ENCODE measurements around the gene MTHFD2.
"Not testable (repeated sequence)": the region's sequence is repeated elsewhere in the genome, so short reads cannot be mapped to it uniquely, and the experiment has no call there.

MTHFD2 gene

DNA sequence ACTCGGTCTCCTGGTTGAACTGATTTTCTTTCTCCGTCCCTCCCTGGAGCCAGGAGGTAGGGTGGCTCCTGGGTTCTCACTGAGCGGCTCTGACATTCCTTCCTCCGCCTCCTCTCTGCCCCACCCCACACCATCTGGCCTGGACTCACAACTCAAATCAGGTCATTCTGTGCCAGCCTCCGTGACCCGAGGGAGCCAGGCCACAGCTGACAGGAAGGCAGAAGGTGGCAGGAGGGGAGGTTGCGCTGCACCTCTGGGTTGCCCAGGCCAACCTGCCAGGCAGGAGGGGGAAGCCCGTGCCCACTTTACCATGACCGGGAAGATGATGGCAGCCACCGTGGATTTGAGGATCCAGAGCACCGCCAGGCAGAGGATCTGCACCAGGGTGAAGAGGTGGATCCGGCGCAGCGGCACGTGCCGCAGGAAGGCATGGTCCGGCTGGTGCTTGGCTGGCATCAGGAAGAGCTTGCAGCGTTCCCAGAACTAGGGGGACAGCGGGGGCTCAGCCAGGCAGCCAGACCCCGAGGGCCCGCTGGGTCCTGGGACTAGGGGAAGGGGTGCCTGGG lies 28.3 kb downstream of the MTHFD2 start:
- Histone ChIP-seq H3K4me1 (peaks cover 12 to 46% (median 25%) of the 10 kb centered on the region in 10 experiments; a peak in 18 of 20 replicates), H4K20me1 (peaks cover 0 to 20% (median 0%) of the 10 kb centered on the region in 11 experiments; a peak in 7 of 22 replicates), H3K4me3 (no peak overlapping the region), H3K36me3 (peaks cover 0 to 16% (median 6%) of the 10 kb centered on the region in 11 experiments; a peak in 15 of 22 replicates), H3K27ac (no peak overlapping the region), H3K9ac (no peak overlapping the region), H3K27me3 (no peaks in the 10 kb centered on the region), H3K4me2 (peak overlapping the region in 5 of 11 experiments; percentile 1 to 30 (median 13); a peak in 5 of 22 replicates), H3K9me3 (replicated peaks in 1 of 11) (no peaks in the 10 kb centered on the region)
- no peak for TF ChIP-seq Cebpa-rat (IDR thresholded peaks at IDR 0.05)

DNA sequence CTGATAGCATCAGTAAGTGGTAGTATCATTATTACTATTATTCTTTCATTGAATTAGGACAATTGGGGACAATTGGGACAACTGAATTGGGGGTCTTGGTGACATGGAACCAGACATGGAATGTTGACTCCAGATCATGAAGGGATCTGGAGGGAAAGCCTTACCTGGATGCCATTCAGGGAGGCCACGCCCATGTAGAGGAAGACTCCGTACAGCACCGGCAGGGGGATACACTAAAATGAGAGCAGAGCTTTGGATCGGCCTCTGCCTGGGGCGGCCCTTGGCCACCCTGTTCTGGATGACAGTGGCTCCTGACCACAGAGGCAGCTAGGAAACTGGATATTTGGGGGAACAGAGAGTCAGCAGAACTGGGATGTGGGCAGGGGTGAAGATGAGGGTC lies 29.2 kb downstream of the MTHFD2 start:
- H3K27ac ChIP-seq = no peak overlapping the region
- no peak overlapping the region for H3K4me3 ChIP-seq
- no peak overlapping the region for H3K9ac ChIP-seq
- peaks cover 12 to 37% (median 20%) of the 10 kb centered on the region in 10 experiments; a peak in 18 of 20 replicates for H3K4me1 ChIP-seq
- no peak for TF ChIP-seq Cebpa-rat (IDR thresholded peaks at IDR 0.05)
- peaks cover 0 to 10% (median 0%) of the 10 kb centered on the region in 11 experiments; a peak in 7 of 22 replicates for H4K20me1 ChIP-seq
- peaks cover 0 to 7% (median 0%) of the 10 kb centered on the region in 11 experiments; a peak in 1 of 22 replicates for H3K36me3 ChIP-seq
- no peak overlapping the region for H3K4me2 ChIP-seq
- H3K27me3 ChIP-seq = no peaks in the 10 kb centered on the region
- H3K9me3 ChIP-seq (replicated peaks in 1 of 11) = no peaks in the 10 kb centered on the region

DNA sequence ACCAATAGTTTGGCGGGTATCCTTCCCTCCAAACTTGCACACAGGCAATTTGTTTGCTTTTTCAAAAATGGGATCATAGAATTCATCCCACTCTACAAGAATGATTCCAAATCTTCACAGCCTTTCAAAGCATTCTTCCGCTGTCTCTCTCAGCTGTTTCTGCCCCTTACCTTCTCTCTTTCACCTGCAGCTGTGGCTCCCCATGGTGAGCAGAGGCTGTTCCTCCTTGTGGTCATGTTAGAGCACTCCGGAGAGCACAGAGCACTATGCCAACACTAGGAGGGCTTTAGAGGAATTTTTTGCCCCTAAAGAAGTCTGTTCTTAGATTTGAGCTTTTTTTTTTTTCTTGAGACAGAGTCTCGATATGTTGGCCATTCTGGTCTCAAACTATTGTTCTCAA lies 30.4 kb downstream of the MTHFD2 start:
- TF ChIP-seq Cebpa-rat (IDR thresholded peaks at IDR 0.05) = no peak
- H3K27ac ChIP-seq = no peak overlapping the region
- H3K4me3 ChIP-seq = no peak overlapping the region
- H3K4me1 ChIP-seq = peaks cover 12 to 26% (median 15%) of the 10 kb centered on the region in 10 experiments; a peak in 18 of 20 replicates
- H3K4me2 ChIP-seq = no peak overlapping the region
- H4K20me1 ChIP-seq = peaks cover 0 to 7% (median 0%) of the 10 kb centered on the region in 11 experiments; a peak in 5 of 22 replicates
- H3K9ac ChIP-seq = no peak overlapping the region
- 0 out of 22 replicates have a peak, but pooled peaks cover 0 to 6% (median 0%) of the 10 kb centered on the region in 11 experiments for H3K36me3 ChIP-seq
- H3K27me3 ChIP-seq = no peaks in the 10 kb centered on the region
- no peaks in the 10 kb centered on the region for H3K9me3 ChIP-seq (replicated peaks in 1 of 11)

DNA sequence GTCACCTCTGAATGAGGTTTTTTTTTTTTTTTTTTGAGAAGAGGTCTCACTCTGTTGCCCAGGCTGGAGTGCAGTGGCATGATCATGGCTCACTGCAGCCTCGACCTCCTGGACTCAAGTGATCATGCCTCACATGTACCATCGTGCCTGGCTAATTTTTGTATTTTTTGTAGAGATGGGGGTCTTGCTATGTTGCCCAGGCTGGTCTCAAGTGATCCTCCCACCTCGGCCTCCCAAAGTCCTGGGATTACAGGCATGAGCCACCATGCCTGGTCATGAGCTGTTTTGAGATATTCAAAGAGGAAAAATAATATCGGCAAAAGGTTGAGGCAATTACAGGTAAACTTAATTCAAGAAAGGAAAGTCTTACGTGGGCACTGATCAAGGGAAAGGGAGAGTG lies 31.4 kb downstream of the MTHFD2 start:
- not testable (repeated sequence) for H3K4me2 ChIP-seq; H4K20me1 ChIP-seq; H3K36me3 ChIP-seq; H3K4me3 ChIP-seq; H3K9ac ChIP-seq; H3K27me3 ChIP-seq; H3K9me3 ChIP-seq (replicated peaks in 1 of 11); H3K27ac ChIP-seq
- peaks cover 3 to 16% (median 13%) of the 10 kb centered on the region in 10 experiments; a peak in 16 of 20 replicates for H3K4me1 ChIP-seq

DNA sequence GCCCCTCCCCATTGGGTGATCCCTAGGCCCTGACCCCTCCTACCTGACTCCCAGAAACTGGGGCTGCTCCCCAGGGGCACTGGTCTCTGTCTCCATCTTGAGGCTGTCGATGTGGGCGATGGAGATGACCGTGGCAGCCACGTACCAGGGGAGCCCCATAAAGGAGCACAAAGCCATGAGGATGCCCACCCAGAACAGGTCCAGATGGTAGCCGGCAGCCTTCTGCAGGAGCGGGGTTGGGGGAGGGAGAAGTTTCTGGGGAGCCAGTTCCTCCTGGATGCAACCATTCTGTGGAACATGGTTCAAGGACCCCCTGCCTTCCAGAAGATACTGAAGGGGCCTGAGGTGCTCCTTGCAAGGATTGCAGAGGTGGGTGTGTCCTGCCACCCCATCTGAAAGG lies 34.0 kb downstream of the MTHFD2 start:
- no peaks in the 10 kb centered on the region for H3K9me3 ChIP-seq (replicated peaks in 1 of 11)
- H3K4me2 ChIP-seq = no peak overlapping the region
- H3K9ac ChIP-seq = no peak overlapping the region
- H4K20me1 ChIP-seq = no peaks in the 10 kb centered on the region; a peak in 2 of 22 replicates
- no peaks in the 10 kb centered on the region for H3K36me3 ChIP-seq
- no peak overlapping the region for H3K4me3 ChIP-seq
- H3K27me3 ChIP-seq = no peaks in the 10 kb centered on the region
- TF ChIP-seq Cebpa-rat (IDR thresholded peaks at IDR 0.05) = no peak
- H3K4me1 ChIP-seq = no peaks in the 10 kb centered on the region
- H3K27ac ChIP-seq = no peak overlapping the region

DNA sequence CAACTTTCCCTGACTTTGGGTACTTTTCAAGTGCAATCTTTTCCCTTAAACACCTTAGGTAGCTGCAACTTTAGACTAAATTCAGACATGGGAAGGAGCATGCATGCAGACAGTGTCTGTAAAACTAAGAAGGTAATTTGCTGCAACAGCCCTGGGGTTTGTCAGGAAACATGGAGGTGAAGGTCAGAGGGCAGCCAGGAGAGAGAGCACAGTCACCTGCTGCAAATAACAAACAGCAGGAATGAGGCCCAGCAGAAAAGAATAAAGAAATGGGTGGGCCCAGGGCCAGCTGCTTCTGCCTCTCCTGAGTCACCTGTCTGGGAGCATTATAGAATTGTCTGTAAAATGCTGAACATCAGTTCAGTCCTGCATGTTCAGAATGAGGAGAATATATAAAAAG lies 35.2 kb downstream of the MTHFD2 start:
- no peak for TF ChIP-seq Cebpa-rat (IDR thresholded peaks at IDR 0.05)
- H3K27me3 ChIP-seq = no peaks in the 10 kb centered on the region
- peaks cover 0 to 5% (median 0%) of the 10 kb centered on the region in 10 experiments; a peak in 4 of 20 replicates for H3K4me1 ChIP-seq
- H3K36me3 ChIP-seq = no peaks in the 10 kb centered on the region
- H3K4me3 ChIP-seq = no peak overlapping the region
- no peak overlapping the region for H3K9ac ChIP-seq
- H4K20me1 ChIP-seq = no peaks in the 10 kb centered on the region
- no peaks in the 10 kb centered on the region for H3K9me3 ChIP-seq (replicated peaks in 1 of 11)
- H3K4me2 ChIP-seq = no peak overlapping the region
- no peak overlapping the region for H3K27ac ChIP-seq

DNA sequence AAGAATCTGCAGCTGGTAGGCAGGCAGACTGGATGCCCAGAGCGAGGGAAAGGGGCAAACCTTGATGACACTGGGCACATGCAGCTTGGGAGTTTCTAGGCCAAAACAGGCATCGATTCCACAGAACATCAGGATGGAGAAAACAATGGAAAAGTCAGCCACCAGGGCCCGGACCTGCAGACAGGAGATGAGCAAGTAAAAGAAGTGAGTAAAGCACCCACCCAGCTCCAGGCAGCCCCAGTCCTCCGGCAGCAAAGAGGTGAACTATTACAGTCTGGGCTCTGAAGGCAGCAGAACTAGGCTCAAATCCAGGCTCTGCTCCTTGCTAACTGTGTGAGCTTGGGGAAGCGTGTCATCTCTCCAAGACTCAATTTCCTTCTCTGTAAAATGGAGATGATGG lies 36.6 kb downstream of the MTHFD2 start:
- no peak for TF ChIP-seq Cebpa-rat (IDR thresholded peaks at IDR 0.05)
- Histone ChIP-seq H3K27ac (no peak overlapping the region), H3K9me3 (replicated peaks in 1 of 11) (peaks cover 0 to 6% (median 0%) of the 10 kb centered on the region in 11 experiments; a peak in 2 of 22 replicates), H3K4me3 (no peak overlapping the region), H4K20me1 (no peaks in the 10 kb centered on the region), H3K4me1 (peaks cover 0 to 17% (median 0%) of the 10 kb centered on the region in 10 experiments; a peak in 8 of 20 replicates), H3K36me3 (no peaks in the 10 kb centered on the region), H3K9ac (no peak overlapping the region), H3K27me3 (no peaks in the 10 kb centered on the region), H3K4me2 (no peak overlapping the region)

DNA sequence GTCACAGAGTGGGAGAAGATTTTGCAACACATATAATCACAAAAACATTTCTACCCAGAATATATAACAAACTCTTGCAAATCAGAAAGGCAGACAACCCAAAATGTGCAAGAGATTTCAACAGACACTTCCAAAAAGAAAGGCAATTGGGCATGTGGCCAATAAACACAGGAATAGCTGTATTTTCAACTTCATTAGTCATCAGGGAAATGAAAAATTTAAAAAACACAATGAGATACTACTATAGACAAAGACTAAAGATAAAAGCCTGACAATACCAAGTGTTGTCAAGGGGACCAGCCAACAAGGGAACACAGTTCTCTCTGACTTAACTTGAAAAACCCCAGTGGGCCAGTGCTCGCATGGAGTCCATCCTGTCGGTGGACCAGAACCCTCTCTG lies 40.5 kb downstream of the MTHFD2 start:
- H3K27ac ChIP-seq = 0 out of 22 replicates have a peak overlapping the region, but pooled peaks of 1 of the 11 experiments have one; percentile 17
- H3K36me3 ChIP-seq = no peaks in the 10 kb centered on the region
- peaks cover 0 to 6% (median 0%) of the 10 kb centered on the region in 11 experiments; a peak in 2 of 22 replicates for H3K9me3 ChIP-seq (replicated peaks in 1 of 11)
- H4K20me1 ChIP-seq = no peaks in the 10 kb centered on the region
- H3K27me3 ChIP-seq = no peaks in the 10 kb centered on the region
- no peak for TF ChIP-seq Cebpa-rat (IDR thresholded peaks at IDR 0.05)
- peaks cover 0 to 25% (median 0%) of the 10 kb centered on the region in 10 experiments; a peak in 8 of 20 replicates for H3K4me1 ChIP-seq
- H3K4me2 ChIP-seq = peak overlapping the region in 5 of 11 experiments; percentile 2 to 15 (median 7); a peak in 7 of 22 replicates
- no peak overlapping the region for H3K9ac ChIP-seq
- no peak overlapping the region for H3K4me3 ChIP-seq

DNA sequence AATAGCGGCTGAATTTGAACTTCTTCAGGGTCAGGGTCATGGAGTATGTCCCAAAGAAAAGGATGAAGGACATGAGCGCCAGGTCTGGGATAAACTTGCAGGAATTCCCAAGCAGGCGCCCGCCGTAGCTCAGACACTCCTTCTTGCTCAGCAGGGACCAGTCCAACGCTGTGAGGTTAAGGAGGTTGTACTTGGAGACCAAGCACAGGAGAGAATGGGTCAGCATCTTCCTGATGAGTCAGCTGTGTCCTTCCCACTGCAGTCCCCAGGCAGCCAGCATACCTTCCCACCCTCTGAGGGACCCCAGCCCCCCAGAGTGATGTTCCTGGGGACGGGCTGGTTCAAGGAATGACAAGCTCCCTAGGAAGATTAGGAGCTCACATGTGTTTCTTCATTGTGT lies 40.9 kb downstream of the MTHFD2 start:
- H3K4me1 ChIP-seq = peaks cover 0 to 25% (median 0%) of the 10 kb centered on the region in 10 experiments; a peak in 8 of 20 replicates
- no peak overlapping the region for H3K9ac ChIP-seq
- H3K27ac ChIP-seq = no peak overlapping the region
- no peak overlapping the region for H3K4me3 ChIP-seq
- H3K9me3 ChIP-seq (replicated peaks in 1 of 11) = peaks cover 0 to 6% (median 0%) of the 10 kb centered on the region in 11 experiments; a peak in 2 of 22 replicates
- no peaks in the 10 kb centered on the region for H4K20me1 ChIP-seq
- TF ChIP-seq Cebpa-rat (IDR thresholded peaks at IDR 0.05) = no peak
- H3K4me2 ChIP-seq = peak overlapping the region in 5 of 11 experiments; percentile 2 to 15 (median 7); a peak in 6 of 22 replicates
- H3K36me3 ChIP-seq = no peaks in the 10 kb centered on the region
- no peaks in the 10 kb centered on the region for H3K27me3 ChIP-seq

Data from BLaER1 treated with 17β-estradiol and CSF1 and Interleukin-3, amounts not matched to agents 10 nM and 100 nM (cell line).